A549 (cell line): ENCODE measurements around the gene NAPSA. TPM values are rescaled to one million over a fixed set of nuclear protein-coding genes. Genes with fewer than 3 reads are reported as not detected.

ENCODE experiments used
- ATAC-seq, 2 experiments: fragments of 200-7000 bp in 1 of 2; fragments of >200 bp in 1 of 2; cut with Nextera tagmentation in 1 of 2; cut with Tn5 transposase in 1 of 2; 3 replicates each; pipeline versions ENCODE4 v1.8.0 to v1.9.1; 2018 to 2020; ENCODE audit warnings: mild to moderate bottlenecking in 1 of 2, moderate library complexity in 1 of 2
- CTCF ChIA-PET: fragments of 300-600 bp; sonication (Branson Sonifier 250); formaldehyde crosslinking; extraction: SDS; loops from one replicate; lab custom pipeline; 2021; ENCODE audit warnings: antibody characterized with exemption, inconsistent platforms; lab: Yijun Ruan, JAX
- POLR2A ChIA-PET: fragments of 350-600 bp; formaldehyde crosslinking; extraction: SDS; loops from one replicate; lab custom pipeline; 2021; ENCODE audit warnings: antibody characterized with exemption, inconsistent platforms; lab: Yijun Ruan, JAX
- DNase-seq, 2 experiments: peaks; one replicate each; pipeline versions ENCODE4 v3.0.0 to v3.0.0-alpha.2; 2011 to 2016; ENCODE audit warnings: low read depth in 1 of 2, low spot score in 1 of 2
- FAIRE-seq: peaks from 2 replicates; lab custom pipeline; 2011; peaks lifted over from hg19 to GRCh38; lab: Jason Lieb, UNC
- H3K27ac ChIP-seq, 2 experiments: fragments of >200 bp; sonication (Bioruptor Twin); formaldehyde crosslinking; 3 replicates each; pipeline ENCODE4 v1.5.1; 2016 to 2017
- H3K4me1 ChIP-seq: fragments of >200 bp; sonication (Bioruptor Twin); formaldehyde crosslinking; 3 replicates; pipeline ENCODE4 v1.6.1; 2016
- H3K4me2 ChIP-seq: fragments of >200 bp; sonication (Bioruptor Twin); formaldehyde crosslinking; 3 replicates; pipeline ENCODE4 v1.6.1; 2016
- H3K4me3 ChIP-seq: fragments of >200 bp; sonication (Bioruptor Twin); formaldehyde crosslinking; 3 replicates; pipeline ENCODE4 v1.5.1; 2016
- H3K9me3 ChIP-seq: fragments of >200 bp; sonication (Bioruptor Twin); formaldehyde crosslinking; 3 replicates; pipeline ENCODE4 v1.6.1; 2016
- CBX8 ChIP-seq: fragments of 200-600 bp; sonication (generic); IDR thresholded peaks from 2 replicates; pipeline ENCODE4 v1.6.1; 2016
- CHD2 ChIP-seq: fragments of 150-350 bp; IDR thresholded peaks from 2 replicates; pipeline ENCODE4 v1.6.1; 2014; ENCODE audit warnings: low read length; ENCODE audit not compliant: partially characterized antibody
- JUN ChIP-seq, 2 experiments: fragments of >200 bp; sonication (Bioruptor Twin); formaldehyde crosslinking; IDR thresholded peaks; 2 replicates in 1 of 2; 3 replicates in 1 of 2; pipeline ENCODE4 v1.6.1; 2016 to 2017
- KDM1A ChIP-seq: fragments of 200-600 bp; sonication (generic); IDR thresholded peaks from 2 replicates; pipeline ENCODE4 v1.6.1; 2016; ENCODE audit warnings: low read depth, mild to moderate bottlenecking
- MAFK ChIP-seq: fragments of 450-650 bp; IDR thresholded peaks from 2 replicates; pipeline ENCODE4 v1.6.1; 2014; ENCODE audit not compliant: partially characterized antibody
- MAZ ChIP-seq: fragments of 150-350 bp; IDR thresholded peaks from 2 replicates; pipeline ENCODE4 v1.6.1; 2014; ENCODE audit warnings: antibody characterized with exemption, low read depth, low read length, borderline replicate concordance
- REST ChIP-seq: fragments of 200-600 bp; sonication (generic); IDR thresholded peaks from 2 replicates; pipeline ENCODE4 v1.6.1; 2016; ENCODE audit warnings: antibody characterized with exemption, mild to moderate bottlenecking, moderate library complexity
- RFX5 ChIP-seq: fragments of 450-650 bp; IDR thresholded peaks from 2 replicates; pipeline ENCODE4 v1.7.1; 2014; ENCODE audit warnings: antibody characterized with exemption, mild to moderate bottlenecking, moderate library complexity
- SREBF2 ChIP-seq: fragments of 450-650 bp; IDR thresholded peaks from 2 replicates; pipeline ENCODE4 v1.6.1; 2014; ENCODE audit warnings: mild to moderate bottlenecking, moderate library complexity
- TFCP2L1 ChIP-seq: fragments of 250-450 bp; sonication (Bioruptor Pico); IDR thresholded peaks from 2 replicates; pipeline ENCODE4 v1.5.0; 2021; ENCODE audit warnings: mild to moderate bottlenecking
- WGBS: methylation state at CpG from one replicate; pipeline ENCODE4 v1.1.6; 2017; ENCODE audit errors: missing lambda C conversion rate; 5-methylcytosine and 5-hydroxymethylcytosine counted together
- polyA minus RNA-seq: library from RNA; depleted of rRNA, polyadenylated mRNA; stranded (reverse); fragments of >200 nt; gene quantifications from 2 replicates; pipeline ENCODE4 v1.2.3, GENCODE V29; 2011; rRNA and poly(A)+ RNA removed
- polyA plus RNA-seq, 4 experiments: library from polyadenylated mRNA; depleted of rRNA in 3 of 4; stranded (reverse); fragments of >200 nt; fragmentation: RNase III in 1 of 4; extraction: RNeasy Plus Mini Kit Qiagen cat#74134 plus additional on column Dnase treatment in 1 of 4; gene quantifications; 2 replicates in 3 of 4; 3 replicates in 1 of 4; pipeline ENCODE4 v1.2.3, GENCODE V29; 2011 to 2017
- TF ChIP-seq, protein P1 (sequence below): fragments of >200 bp; sonication (Bioruptor Twin); formaldehyde crosslinking; IDR thresholded peaks from 2 replicates; pipeline ENCODE4 v1.6.1; 2016
- TF ChIP-seq, protein P2 (sequence below): fragments of 250-450 bp; sonication (Bioruptor Pico); IDR thresholded peaks from 2 replicates; pipeline ENCODE4 v1.5.0; 2020; ENCODE audit warnings: low read depth, mild to moderate bottlenecking, moderate library complexity

NAPSA gene
- polyA plus RNA-seq (2011; rRNA removed), result 1.3 and 1.7 TPM in 2 replicates
- polyA plus RNA-seq (2012; cell fraction: cytosol; rRNA removed), result 1.3 and 1.4 TPM in 2 replicates
- polyA plus RNA-seq (2012; cell fraction: nucleus; rRNA removed), result 5.7 and 7.2 TPM in 2 replicates
- polyA plus RNA-seq (2017; fragmentation: RNase III; extraction: RNeasy Plus Mini Kit Qiagen cat#74134 plus additional on column Dnase treatment), result 1.5 to 2.0 TPM (median 1.7 TPM) in 3 replicates
- polyA minus RNA-seq, result 1.2 and 1.8 TPM in 2 replicates

- H3K9me3 ChIP-seq, result no peaks in the 10 kb centered on the region
- TF ChIP-seq SREBF2, result no peak
- no peak for FAIRE-seq
- H3K4me1 ChIP-seq, result peaks cover 9% of the 10 kb centered on the region
- no peak for DNase-seq
- no peak within 1 kb of the TSS for H3K4me3 ChIP-seq
- no peak for ATAC-seq
- ChIA-PET CTCF (interaction anchor here (0.6 to 12.4 kb wide), 14 partner anchors 8 to 418 kb away, joined by 3 to 175 read pairs (median 4); partner anchors contain the start of genes NR1H2 and POLD1), POLR2A (no interaction called here)
- H3K27ac ChIP-seq, result no peak within 1 kb of the TSS
- 62% methylated on average over 11 of the region's 11 CpGs for WGBS
- H3K4me2 ChIP-seq, result no peak within 1 kb of the TSS
Observed at GRCh38 chr19:50365434-50366306, at the start of gene NAPSA. TSS of gene NAPSA (minus strand) at chr19:50365639. CDS start at chr19:50365621, 18 bp downstream.

DNA sequence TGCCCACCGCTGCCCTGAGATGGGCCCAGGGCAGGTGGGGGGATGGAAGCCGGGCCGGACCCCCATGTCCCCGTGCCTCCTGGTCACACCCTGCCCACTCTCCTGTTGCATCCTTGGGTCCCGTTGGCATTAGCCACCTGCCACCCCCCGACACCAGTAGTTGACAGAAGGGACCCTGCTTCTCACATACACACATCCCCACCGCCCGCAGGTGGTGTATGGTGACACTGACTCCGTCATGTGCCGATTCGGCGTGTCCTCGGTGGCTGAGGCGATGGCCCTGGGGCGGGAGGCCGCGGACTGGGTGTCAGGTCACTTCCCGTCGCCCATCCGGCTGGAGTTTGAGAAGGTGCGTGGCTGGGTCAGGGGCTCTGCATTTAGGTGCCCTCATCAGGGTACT lies 48.1 kb upstream of the NAPSA start:
- H3K4me3 ChIP-seq, result no peak overlapping the region
- DNase-seq (no peak), ATAC-seq (no peak)
- TF ChIP-seq, protein P1, sequence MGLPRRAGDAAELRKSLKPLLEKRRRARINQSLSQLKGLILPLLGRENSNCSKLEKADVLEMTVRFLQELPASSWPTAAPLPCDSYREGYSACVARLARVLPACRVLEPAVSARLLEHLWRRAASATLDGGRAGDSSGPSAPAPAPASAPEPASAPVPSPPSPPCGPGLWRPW, result no peak
- no peak for TF ChIP-seq RFX5
- TF ChIP-seq MAFK, result no peak
- no peak for TF ChIP-seq CBX8
- TF ChIP-seq MAZ, result no peak
- no peak for TF ChIP-seq CHD2
- no peak for TF ChIP-seq JUN (IDR thresholded peaks at IDR 0.05)
- no peak for TF ChIP-seq REST
- no peak for TF ChIP-seq TFCP2L1 (CRISPR knock-in tag)
- TF ChIP-seq, all 56 proteins: peak for 0
- ChIA-PET CTCF (interaction anchor here (0.6 to 2.2 kb wide), 10 partner anchors 9 to 73 kb away, joined by 3 to 12 read pairs (median 4); no protein-coding TSS in a partner anchor), POLR2A (no interaction called here)
- H3K9me3 ChIP-seq, result no peaks in the 10 kb centered on the region
- WGBS, result 95% methylated on average over 21 of the region's 21 CpGs
- H3K4me1 ChIP-seq, result no peaks in the 10 kb centered on the region
- no peak overlapping the region for H3K27ac ChIP-seq
- no peak overlapping the region for H3K4me2 ChIP-seq
- no peak for FAIRE-seq

DNA sequence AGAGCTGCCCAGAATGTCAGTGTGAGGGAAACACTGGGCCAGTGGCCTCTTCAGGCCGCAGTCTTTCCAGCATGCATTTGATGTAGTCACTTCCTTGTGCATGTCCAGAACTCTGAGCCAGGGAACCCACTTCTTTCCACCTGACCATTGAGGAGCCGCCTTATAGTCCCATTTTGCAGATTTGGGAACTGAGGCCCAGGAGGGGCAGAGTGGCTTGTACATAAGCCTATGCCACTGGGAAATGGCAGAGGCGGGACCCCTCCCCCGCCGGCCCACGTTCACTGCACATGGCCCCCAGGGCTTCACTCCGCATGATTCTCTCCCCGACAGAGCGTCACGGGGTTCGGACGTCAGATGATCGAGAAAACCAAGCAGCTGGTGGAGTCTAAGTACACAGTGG lies 47.7 kb upstream of the NAPSA start:
- ChIA-PET POLR2A (no interaction called here), CTCF (interaction anchor here (0.6 to 3.1 kb wide), 10 partner anchors 9 to 73 kb away, joined by 3 to 12 read pairs (median 4); no protein-coding TSS in a partner anchor)
- Histone ChIP-seq H3K9me3 (no peaks in the 10 kb centered on the region), H3K4me3 (no peak overlapping the region), H3K4me2 (no peak overlapping the region), H3K4me1 (no peaks in the 10 kb centered on the region), H3K27ac (no peak overlapping the region)
- ATAC-seq (no peak), FAIRE-seq (no peak), DNase-seq (no peak)
- TF ChIP-seq KDM1A, result peak; percentile 55; the same call in 1 of the 2 replicates
- TF ChIP-seq, protein P2, sequence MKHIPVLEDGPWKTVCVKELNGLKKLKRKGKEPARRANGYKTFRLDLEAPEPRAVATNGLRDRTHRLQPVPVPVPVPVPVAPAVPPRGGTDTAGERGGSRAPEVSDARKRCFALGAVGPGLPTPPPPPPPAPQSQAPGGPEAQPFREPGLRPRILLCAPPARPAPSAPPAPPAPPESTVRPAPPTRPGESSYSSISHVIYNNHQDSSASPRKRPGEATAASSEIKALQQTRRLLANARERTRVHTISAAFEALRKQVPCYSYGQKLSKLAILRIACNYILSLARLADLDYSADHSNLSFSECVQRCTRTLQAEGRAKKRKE (CRISPR knock-in tag), result no peak
- WGBS, result 94% methylated on average over 13 of the region's 13 CpGs
